Erythroblast (primary cell): ENCODE measurements around the gene SRP14.

Experiments used
- DNase-seq, 2 experiments: peaks; one replicate each; lab custom pipeline; 2025; lab: John Stamatoyannopoulos, UW
- GATA1 ChIP-seq: IDR thresholded peaks from 2 replicates; pipeline ENCODE4 v1.6.1; 2011; ENCODE audit warnings: low read depth, mild to moderate bottlenecking, control low read depth, low read length, moderate library complexity
- POLR2A ChIP-seq: IDR thresholded peaks from 2 replicates; pipeline ENCODE4 v1.6.1; 2011; ENCODE audit warnings: mild to moderate bottlenecking, low read length

SRP14 gene

DNA sequence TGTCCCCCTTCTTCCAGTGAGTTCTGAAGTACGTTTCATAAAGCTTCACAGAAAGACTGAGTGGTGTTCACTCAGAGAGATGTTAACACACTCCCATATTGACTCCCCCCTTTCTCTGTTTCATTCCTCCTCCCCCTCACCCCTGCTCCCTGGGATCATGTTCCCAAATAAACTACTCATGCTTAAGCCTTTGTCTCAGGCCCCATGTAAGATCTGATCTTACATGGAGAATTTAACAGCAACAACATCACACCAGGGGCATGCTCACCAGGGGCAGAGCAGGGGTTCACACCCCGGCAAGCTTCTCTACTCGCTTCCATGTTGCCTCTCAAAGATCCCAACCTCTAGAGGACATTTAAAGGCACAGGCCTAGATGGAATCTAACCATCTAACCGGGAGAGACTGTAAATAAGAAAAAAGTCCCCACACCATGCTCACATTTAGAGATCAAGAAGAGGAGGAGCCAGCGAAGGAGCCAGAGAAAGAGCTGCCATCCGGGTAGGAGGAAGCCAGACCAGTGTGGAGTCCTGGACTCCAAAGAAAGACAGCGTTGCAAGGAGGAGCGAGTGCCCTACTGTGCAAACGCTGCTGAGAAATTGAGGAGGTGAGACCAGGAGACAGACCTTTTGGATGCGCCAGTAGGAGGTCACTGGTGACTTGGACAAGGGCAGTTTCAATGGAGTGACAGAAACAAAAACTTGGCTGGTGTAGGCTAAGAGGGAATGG, 21.4 kb upstream of the SRP14 start:
- no peak for TF ChIP-seq GATA1
- no peak for TF ChIP-seq POLR2A
- no peak for DNase-seq

DNA sequence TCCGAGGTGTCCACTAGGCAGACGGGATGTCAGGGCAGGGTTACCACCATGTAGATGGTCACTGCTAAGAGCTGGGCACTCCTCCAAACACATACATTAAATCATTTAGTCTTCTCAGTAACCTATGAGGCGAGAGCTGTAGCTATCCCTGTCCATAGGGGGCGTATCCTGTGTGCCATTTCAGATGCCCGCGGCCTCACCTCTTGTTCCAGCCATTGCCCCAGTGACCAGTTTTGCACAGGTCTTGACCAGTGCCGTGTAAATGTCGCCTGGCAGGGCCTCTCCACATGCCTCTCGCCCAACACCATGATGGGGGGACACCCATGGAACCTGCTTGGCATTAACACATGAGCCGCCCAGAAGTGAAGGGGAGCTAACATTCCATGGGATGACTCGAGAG, 20.8 kb upstream of the SRP14 start:
- TF ChIP-seq GATA1: no peak
- no peak for TF ChIP-seq POLR2A
- no peak for DNase-seq

DNA sequence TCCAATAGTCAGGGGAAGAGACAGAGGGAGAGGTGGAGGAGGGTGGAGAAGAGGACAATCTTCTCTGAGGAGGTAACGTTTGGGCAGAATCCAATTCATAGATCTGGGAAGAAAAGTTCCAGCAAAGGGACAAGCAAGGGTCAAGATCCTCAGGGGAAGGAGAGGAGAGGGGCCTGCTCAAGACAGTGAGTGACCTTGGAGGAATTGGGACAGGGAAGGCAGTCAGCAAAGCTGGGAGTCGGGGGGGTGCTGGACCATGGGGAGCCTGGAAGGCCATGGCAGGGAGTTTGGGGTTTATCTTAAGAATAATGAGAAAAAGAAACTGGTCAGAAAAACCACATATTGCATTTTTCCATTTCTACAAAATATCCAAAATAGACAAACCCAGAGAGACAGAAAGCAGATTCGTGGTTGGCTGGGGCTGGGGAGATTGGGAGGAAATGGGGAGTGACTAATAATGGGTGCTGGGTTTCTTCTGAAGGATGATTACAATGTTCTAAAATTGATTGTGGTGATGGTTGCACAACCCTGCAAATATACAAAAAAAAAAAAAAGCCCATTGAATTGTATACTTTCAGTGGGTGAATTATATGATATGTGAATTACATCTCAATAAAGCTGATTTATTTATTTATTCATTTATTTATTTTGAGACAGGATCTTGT, 19.6 kb upstream of the SRP14 start:
- DNase-seq: no peak
- no peak for TF ChIP-seq POLR2A
- no peak for TF ChIP-seq GATA1

DNA sequence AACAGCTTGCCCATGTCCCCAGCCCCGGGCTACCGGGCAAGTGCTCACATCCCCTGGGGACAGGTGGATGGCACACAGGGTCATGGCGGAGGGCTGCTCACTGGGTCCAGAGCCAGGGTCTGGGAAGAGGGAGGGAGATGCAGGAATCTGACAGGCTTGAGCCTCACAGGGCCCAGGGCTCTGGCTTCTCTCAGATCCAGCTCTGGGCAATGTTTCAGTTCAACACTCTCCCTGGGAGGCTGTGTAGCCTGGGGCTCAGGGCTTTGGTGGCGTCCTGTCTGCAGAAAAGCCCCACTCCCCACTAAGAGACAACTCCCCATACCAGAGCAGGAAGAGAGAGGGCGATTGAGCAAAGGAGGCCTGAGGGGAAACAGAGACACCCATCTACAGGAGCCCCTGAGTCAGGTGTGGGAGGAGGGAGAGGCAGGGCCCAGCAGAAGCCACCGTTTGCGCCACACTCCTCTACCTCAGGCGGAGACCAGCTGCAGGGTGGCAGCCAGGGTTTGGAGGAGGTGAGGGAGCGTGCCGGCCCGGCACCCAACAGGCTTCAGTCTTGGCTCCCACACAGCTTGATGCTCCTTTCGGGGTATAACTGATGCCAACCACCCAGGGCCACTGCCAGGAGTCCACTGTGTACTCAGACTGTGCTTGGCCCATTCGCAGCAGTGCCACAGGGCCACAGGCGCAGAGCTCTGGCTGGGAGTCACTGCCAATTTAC, 16.8 kb upstream of the SRP14 start:
- no peak for DNase-seq

DNA sequence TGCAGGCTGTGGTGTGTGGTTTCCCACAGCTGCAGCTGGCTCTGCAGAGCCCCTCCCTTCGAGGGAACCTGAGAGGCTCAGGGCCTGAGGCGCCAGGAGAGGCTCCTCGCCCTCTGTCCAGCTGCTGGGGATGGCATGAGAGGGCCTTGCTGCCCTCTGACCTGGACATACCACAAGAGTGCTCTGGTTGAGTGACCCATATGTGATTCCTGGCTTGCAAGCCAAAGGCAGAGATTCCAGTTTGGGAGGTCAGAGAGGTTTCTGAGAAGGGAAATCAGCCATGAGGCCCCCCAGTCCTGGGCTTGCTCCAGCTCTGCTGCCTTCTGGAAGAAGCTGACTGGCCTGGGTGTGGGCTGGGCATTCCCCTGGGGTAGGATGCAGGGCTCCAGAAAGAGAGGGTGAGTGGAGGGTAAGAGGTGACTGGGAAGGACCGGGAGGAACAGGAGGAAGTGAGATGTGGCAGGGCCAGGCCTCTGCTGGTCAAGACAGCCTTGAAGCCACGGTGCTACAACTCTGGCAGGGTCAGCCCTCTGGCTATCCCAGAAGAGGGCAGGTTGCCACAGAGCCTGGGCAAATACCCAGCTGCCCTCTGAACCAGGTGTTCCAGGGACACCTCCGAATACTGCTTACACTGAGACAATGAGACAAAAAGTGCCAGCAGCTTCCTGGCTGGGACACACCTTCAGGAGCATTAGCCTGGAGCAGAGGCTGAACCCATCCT, 16.0 kb upstream of the SRP14 start:
- no peak for DNase-seq
- TF ChIP-seq GATA1: no peak

More for the DNA sequence above, 16.8 kb upstream of the SRP14 start:
- TF ChIP-seq GATA1 (no peak), POLR2A (no peak)

DNA sequence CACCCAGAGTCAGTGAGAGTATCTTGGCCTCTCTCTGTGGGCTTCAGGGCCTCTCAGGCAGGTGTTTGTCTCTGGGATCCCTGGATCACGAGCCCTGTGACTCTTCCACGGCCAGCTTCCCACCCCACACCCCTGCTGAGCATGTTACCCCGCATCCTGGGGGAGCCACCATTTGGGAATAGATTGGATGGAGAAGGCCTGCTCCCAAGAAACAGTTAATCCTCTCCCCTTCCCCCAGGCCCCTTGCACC, 15.5 kb upstream of the SRP14 start:
- no peak for DNase-seq
- TF ChIP-seq GATA1: no peak
- no peak for TF ChIP-seq POLR2A

DNA sequence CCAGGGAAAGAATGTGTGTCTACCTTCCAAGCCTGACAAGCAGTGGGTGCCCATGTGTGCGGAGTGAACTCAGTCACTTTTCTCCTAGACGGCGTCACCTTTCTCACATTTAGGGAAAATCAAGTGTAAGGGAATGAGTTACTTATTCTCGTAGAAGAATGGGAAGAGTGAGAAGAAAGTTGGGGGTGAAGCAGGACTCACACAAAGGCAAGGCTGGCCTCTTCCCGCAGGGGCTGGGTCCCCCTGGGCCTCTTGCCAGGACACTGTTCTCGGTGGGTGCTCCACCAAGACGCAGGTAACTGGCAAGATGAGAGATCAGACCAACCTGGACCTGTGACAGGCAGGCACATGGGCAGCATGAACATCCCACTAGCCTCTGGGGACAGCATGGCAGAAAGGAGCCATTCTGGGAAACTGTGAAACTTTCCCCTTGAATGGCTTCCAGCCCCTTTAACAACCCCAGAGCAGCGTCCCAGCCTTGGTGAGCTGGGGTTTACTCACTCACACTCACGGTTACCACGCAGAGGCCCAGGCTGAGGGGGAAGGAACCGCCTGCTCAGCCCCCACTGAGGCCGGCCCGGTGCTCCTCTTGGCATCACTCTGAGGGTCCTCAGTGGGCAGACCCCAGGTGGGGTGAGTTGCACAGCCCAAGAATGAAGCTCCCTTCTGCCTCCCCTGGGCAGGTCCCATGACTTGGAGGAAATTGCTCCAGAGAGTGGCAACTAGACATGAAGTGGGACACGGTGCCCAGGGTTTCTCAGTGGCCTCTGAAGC, 15.0 kb upstream of the SRP14 start:
- TF ChIP-seq GATA1: no peak
- TF ChIP-seq POLR2A: no peak
- DNase-seq: no peak

DNA sequence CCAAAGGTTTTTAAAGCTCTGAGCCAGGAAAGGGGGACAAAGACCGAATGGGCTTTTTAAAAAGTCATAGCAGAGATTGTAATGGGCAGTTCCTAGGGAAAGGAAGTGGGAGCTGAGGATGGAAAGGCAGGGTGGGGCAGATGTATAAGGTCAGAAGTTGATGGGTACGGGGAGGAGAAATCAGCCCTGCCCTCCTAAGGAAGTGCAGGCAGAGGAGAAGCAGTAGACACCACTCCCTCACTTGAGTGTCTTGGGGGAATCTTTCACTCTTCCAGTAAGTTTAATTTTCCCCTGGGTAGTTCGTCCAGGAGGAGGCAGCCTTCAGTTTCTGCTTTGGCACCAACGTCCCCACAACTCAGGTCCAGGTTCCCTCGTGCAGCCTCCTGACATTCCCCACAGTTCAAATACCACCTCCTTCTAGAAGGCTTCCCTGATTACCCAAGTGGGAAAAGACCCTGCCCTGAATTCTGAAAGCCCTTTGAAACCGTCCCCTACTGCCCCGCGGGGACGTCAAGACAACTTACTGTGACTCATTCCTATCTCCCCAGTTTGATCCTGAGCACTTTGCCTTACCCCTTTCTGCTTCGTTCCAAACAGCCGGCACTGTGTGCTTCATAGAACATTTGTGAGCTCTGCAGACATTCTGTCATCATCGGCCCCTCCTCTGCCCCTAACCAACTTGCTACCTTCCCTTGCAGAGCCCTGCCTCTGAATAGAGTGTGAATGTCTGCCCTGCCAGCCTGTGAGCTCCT, 14.3 kb upstream of the SRP14 start:
- DNase-seq: no peak
- TF ChIP-seq GATA1: no peak
- no peak for TF ChIP-seq POLR2A

DNA sequence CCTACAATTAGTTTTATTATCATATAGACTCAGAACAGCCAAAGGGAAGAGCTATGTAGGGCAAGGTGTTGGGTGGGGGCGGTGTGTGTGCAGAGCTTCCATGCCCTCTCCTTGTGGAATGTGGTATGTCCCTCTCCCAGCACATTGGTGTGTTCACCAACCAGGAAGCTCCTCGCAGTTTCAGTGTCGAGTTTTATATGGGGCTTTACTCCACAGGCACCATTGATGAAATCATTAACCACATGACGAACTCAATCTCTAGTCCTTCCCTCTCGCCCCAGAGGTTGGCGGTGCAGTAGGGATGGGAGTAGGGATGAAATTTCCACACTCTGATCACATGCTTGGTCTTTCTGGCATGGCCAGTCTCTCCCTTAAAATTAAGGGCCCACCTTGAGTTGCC, 13.6 kb upstream of the SRP14 start:
- TF ChIP-seq GATA1 (no peak), POLR2A (no peak)
- DNase-seq: no peak

DNA sequence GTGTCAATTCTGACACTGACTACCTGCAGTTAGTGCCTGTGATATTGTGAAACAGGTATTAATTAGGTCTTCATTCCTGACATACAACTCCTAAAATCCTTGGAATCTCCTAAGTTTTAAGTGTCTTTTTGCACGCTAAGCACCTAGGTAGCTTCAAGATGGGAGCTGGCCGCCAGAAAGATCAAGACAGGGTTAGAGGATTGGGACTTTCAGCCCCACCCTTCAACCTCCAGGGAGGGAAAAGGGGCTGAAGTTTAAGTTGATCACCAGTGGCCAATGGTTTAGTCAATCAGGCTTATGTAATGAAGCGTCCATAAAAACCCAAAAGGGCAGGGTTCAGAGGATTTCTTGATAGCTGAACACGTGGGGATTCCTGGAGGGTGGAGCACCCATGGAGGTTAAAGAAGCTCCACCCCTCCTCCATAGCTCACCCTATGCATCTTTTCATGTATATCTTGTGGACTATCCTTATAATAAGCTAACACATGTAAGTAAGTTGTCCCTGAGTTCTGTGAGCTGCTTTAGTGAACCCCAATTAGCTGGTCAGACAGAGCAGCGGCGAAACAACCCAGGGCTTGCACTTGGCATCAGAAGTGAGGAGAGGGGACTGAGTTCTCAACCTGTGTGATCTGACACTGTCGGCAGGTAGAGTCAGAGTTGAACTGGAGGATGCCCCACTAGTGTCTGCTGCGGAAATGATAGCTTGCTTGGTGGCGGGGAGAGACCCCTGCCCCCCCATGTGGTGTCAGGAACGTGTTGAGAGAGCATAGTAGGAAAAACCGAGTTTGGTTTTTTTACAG, 12.8 kb upstream of the SRP14 start:
- peak in 1 of 2 experiments; percentile 15 for DNase-seq
- TF ChIP-seq POLR2A (no peak), GATA1 (no peak)

DNA sequence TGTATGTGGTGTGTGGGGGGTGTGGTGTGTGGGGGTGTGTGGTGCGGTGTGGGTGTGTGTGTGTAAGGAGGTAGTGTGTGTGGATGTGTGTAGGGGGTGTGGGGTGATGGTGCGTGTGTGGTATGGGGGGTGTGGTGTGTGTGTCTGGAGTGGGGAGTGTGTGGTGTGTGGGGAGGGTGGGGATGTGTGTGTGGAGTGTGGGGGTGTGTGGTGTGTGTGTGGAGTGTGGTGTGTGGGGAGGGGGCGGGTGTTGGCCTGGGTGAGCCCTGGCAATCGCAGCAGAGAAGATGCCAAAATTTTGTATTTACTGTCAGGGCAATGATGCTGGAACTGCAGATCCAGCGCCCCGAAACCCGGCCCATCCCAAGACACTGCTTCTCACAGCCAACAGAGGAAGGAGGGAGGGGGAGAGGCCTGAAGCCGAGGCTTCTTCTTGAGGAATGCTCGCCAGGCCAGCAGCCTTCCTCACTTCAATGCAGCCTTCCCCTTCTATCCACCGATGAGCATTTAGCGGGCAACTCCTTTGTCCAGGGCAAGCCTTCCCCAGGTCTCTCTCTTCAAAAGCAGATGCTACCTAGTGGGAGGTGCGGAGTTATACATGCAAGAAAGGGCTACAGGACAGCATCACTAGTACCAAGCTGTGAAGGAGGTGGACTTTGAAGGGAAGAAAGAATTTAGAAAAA, 11.9 kb upstream of the SRP14 start:
- TF ChIP-seq GATA1 (no peak), POLR2A (no peak)
- peak; percentile 45 to 60 for DNase-seq
